H9 (cell line): ENCODE measurements around the gene LHFPL2. TPM values are rescaled to one million over a fixed set of nuclear protein-coding genes. Genes with fewer than 3 reads are reported as not detected.
A peak's percentile ranks its signal among the peaks of the same experiment; 100 is the strongest.

Experiments
- DNase-seq: peaks from one replicate; pipeline ENCODE4 v3.0.0-alpha.2; 2017
- H2AFZ ChIP-seq: one replicate; pipeline ENCODE4 v1.6.1; 2013; ENCODE audit warnings: mild to moderate bottlenecking, low read length, control low read depth, moderate library complexity
- H2AK5ac ChIP-seq: 2 replicates; pipeline ENCODE4 v1.6.1; 2013; ENCODE audit warnings: low read length, control low read depth, mixed read lengths; ENCODE audit not compliant: insufficient read length
- H2BK120ac ChIP-seq: one replicate; pipeline ENCODE4 v1.6.1; 2013; ENCODE audit warnings: low read depth, mild to moderate bottlenecking, low read length, control low read depth, inconsistent platforms; ENCODE audit not compliant: poor library complexity, severe bottlenecking
- H2BK12ac ChIP-seq: 2 replicates; pipeline ENCODE4 v1.6.1; 2013; ENCODE audit warnings: low read length, control low read depth, mixed read lengths, low read depth; ENCODE audit not compliant: insufficient read length
- H2BK15ac ChIP-seq: 2 replicates; pipeline ENCODE4 v1.6.1; 2013; ENCODE audit warnings: low read depth, low read length, control low read depth
- H2BK20ac ChIP-seq: one replicate; pipeline ENCODE4 v1.6.1; 2013; ENCODE audit warnings: low read depth, mild to moderate bottlenecking, low read length, control low read depth, inconsistent platforms; ENCODE audit not compliant: poor library complexity, severe bottlenecking
- H2BK5ac ChIP-seq: 2 replicates; pipeline ENCODE4 v1.6.1; 2013; ENCODE audit warnings: low read length, control low read depth, mixed read lengths; ENCODE audit not compliant: insufficient read length
- H3K14ac ChIP-seq: 2 replicates; pipeline ENCODE4 v1.6.1; 2013; ENCODE audit warnings: low read length, control low read depth; ENCODE audit not compliant: insufficient read depth
- H3K18ac ChIP-seq: 2 replicates; pipeline ENCODE4 v1.6.1; 2013; ENCODE audit warnings: low read depth, mild to moderate bottlenecking, mixed read lengths, low read length, control low read depth; ENCODE audit not compliant: insufficient read length
- H3K23ac ChIP-seq: 2 replicates; pipeline ENCODE4 v1.6.1; 2013; ENCODE audit warnings: low read length, control low read depth, mixed read lengths, low read depth; ENCODE audit not compliant: insufficient read length
- H3K23me2 ChIP-seq: 2 replicates; pipeline ENCODE4 v1.6.1; 2013; ENCODE audit warnings: low read depth, mild to moderate bottlenecking, mixed read lengths, low read length, control low read depth; ENCODE audit not compliant: insufficient read length, poor library complexity, severe bottlenecking
- H3K27ac ChIP-seq: 2 replicates; pipeline ENCODE4 v1.5.1; 2013; ENCODE audit warnings: low read length, control low read depth, mixed read lengths, low read depth; ENCODE audit not compliant: insufficient read length
- H3K27me3 ChIP-seq: 2 replicates; pipeline ENCODE4 v1.6.1; 2013; ENCODE audit warnings: low read length, control low read depth, inconsistent platforms; ENCODE audit not compliant: insufficient read depth
- H3K4ac ChIP-seq: 2 replicates; pipeline ENCODE4 v1.6.1; 2013; ENCODE audit warnings: low read depth, mild to moderate bottlenecking, control low read depth, inconsistent platforms, low read length, moderate library complexity
- H3K4me1 ChIP-seq: 2 replicates; pipeline ENCODE4 v1.6.1; 2013; ENCODE audit warnings: low read length, control low read depth, inconsistent platforms; ENCODE audit not compliant: insufficient read depth
- H3K4me2 ChIP-seq: 2 replicates; pipeline ENCODE4 v1.6.1; 2013; ENCODE audit warnings: low read length, control low read depth, mixed read lengths; ENCODE audit not compliant: insufficient read length, insufficient read depth
- H3K56ac ChIP-seq: 2 replicates; pipeline ENCODE4 v1.6.1; 2013; ENCODE audit warnings: low read depth, mild to moderate bottlenecking, mixed read lengths, low read length, control low read depth; ENCODE audit not compliant: insufficient read length
- H3K79me1 ChIP-seq: 2 replicates; pipeline ENCODE4 v1.6.1; 2013; ENCODE audit warnings: low read depth, mild to moderate bottlenecking, moderate library complexity, low read length, control low read depth, inconsistent platforms; ENCODE audit not compliant: insufficient read depth, poor library complexity, severe bottlenecking
- H3K79me2 ChIP-seq: 2 replicates; pipeline ENCODE4 v1.6.1; 2013; ENCODE audit warnings: low read length, control low read depth, inconsistent platforms; ENCODE audit not compliant: insufficient read depth
- H3K9ac ChIP-seq: 2 replicates; pipeline ENCODE4 v1.6.1; 2013; ENCODE audit warnings: low read length, control low read depth, mixed read lengths; ENCODE audit not compliant: insufficient read length; ENCODE audit errors: extremely low read depth
- H3K9me3 ChIP-seq: one replicate; pipeline ENCODE4 v1.6.1; 2013; ENCODE audit warnings: low read depth, low read length, inconsistent platforms; ENCODE audit not compliant: control insufficient read depth
- H3T11ph ChIP-seq: one replicate; pipeline ENCODE4 v1.6.1; 2013; ENCODE audit warnings: mild to moderate bottlenecking, low read length, control low read depth, inconsistent platforms
- H4K20me1 ChIP-seq: one replicate; pipeline ENCODE4 v1.6.1; 2013; ENCODE audit not compliant: control insufficient read depth, insufficient read length, insufficient read depth
- H4K5ac ChIP-seq: 2 replicates; pipeline ENCODE4 v1.6.1; 2013; ENCODE audit warnings: low read depth, mild to moderate bottlenecking, mixed read lengths, low read length, control low read depth; ENCODE audit not compliant: insufficient read length
- H4K8ac ChIP-seq: replicated peaks from 2 replicates; pipeline ENCODE4 v1.6.1; 2013; ENCODE audit warnings: low read length, control low read depth, mixed read lengths, low read depth; ENCODE audit not compliant: insufficient read length
- H4K91ac ChIP-seq: 2 replicates; pipeline ENCODE4 v1.6.1; 2013; ENCODE audit warnings: low read depth, mild to moderate bottlenecking, moderate library complexity, mixed read lengths, low read length, control low read depth; ENCODE audit not compliant: insufficient read length
- H3K27ac Mint-ChIP-seq, 3 experiments: 2 replicates in 2 of 3; 3 replicates in 1 of 3; pipeline ENCODE4 v1.8.0; 2020 to 2021; ENCODE audit warnings: mixed read lengths in 3 of 3, mild to moderate bottlenecking in 1 of 3, moderate library complexity in 1 of 3
- H3K27me3 Mint-ChIP-seq: 2 replicates; pipeline ENCODE4 v1.8.0; 2021; ENCODE audit warnings: low read depth, mild to moderate bottlenecking, moderate library complexity, mixed read lengths
- H3K36me3 Mint-ChIP-seq, 3 experiments: 2 replicates in 2 of 3; 3 replicates in 1 of 3; pipeline ENCODE4 v1.8.0; 2020 to 2021; ENCODE audit warnings: low read depth in 3 of 3, mixed read lengths in 3 of 3; ENCODE audit not compliant: insufficient read depth in 1 of 3
- H3K4me1 Mint-ChIP-seq, 2 experiments: 2 replicates each; pipeline ENCODE4 v1.8.0; 2020; ENCODE audit warnings: mixed read lengths in 2 of 2
- H3K4me3 Mint-ChIP-seq, 2 experiments: 2 replicates in 1 of 2; 3 replicates in 1 of 2; pipeline ENCODE4 v1.8.0; 2020 to 2021; ENCODE audit warnings: mild to moderate bottlenecking in 2 of 2, mixed read lengths in 2 of 2, moderate library complexity in 1 of 2
- H3K9me3 Mint-ChIP-seq, 2 experiments: 2 replicates in 1 of 2; 3 replicates in 1 of 2; pipeline ENCODE4 v1.8.0; 2020; ENCODE audit warnings: mild to moderate bottlenecking in 2 of 2, mixed read lengths in 2 of 2, moderate library complexity in 1 of 2
- CTCF ChIP-seq: fragments of 200-600 bp; sonication (generic); conservative IDR thresholded peaks from 3 replicates; pipeline ENCODE4 v1.8.0; 2021; ENCODE audit warnings: antibody characterized with exemption, mild to moderate bottlenecking
- WGBS: extraction: QIAGEN DNeasy Blood & Tissue Kit; methylation state at CpG from one replicate; pipeline ENCODE4 v1.1.7; 2013; ENCODE audit warnings: missing lambda C conversion rate, low lambda C conversion rate, mixed read lengths; ENCODE audit not compliant: insufficient read length; ENCODE audit errors: extremely low coverage; 5-methylcytosine and 5-hydroxymethylcytosine counted together
- total RNA-seq: library from RNA; stranded (reverse); gene quantifications from 2 replicates; pipeline ENCODE4 v1.2.1, GENCODE V29; 2021

The LHFPL2 gene
- total RNA-seq, 1 experiment from 2014 or later: 26.3 TPM

GRCh38 chr5:78627175-78627574, 21.4 kb downstream of the LHFPL2 start:
- peaks cover 0 to under 1% of the 10 kb centered on the region in 2 experiments; a peak in 1 of 5 replicates for H3K9me3 Mint-ChIP-seq
- Histone ChIP-seq H4K8ac (no peak overlapping the region), H2AK5ac (no peak overlapping the region), H3K27ac (no peak overlapping the region), H3K79me2 (peaks cover 15% of the 10 kb centered on the region), H3K23me2 (no peaks in the 10 kb centered on the region), H3K14ac (no peak overlapping the region), H4K20me1 (no peaks in the 10 kb centered on the region), H4K5ac (no peak overlapping the region), H2BK120ac (no peak overlapping the region), H3K4me2 (no peak overlapping the region), H4K91ac (no peak overlapping the region), H3K56ac (no peak overlapping the region), H3K18ac (no peak overlapping the region), H2BK12ac (no peak overlapping the region), H3K79me1 (peaks cover 8% of the 10 kb centered on the region), H3K4me1 (no peaks in the 10 kb centered on the region), H2BK5ac (no peak overlapping the region), H3T11ph (no peak overlapping the region), H2BK15ac (no peak overlapping the region), H3K4ac (no peak overlapping the region), H3K23ac (no peak overlapping the region), H3K27me3 (no peaks in the 10 kb centered on the region), H2AFZ (no peak overlapping the region), H3K9ac (no peak overlapping the region), H3K9me3 (no peaks in the 10 kb centered on the region), H2BK20ac (no peak overlapping the region)
- H3K4me1 Mint-ChIP-seq: peaks cover 5 to 12% of the 10 kb centered on the region in 2 experiments
- DNase-seq: no peak
- peak overlapping the region; percentile 13 to 86 (median 55); a peak in 6 of 7 replicates for H3K27ac Mint-ChIP-seq
- no CpG with 5 or more reads among the region's 3 CpGs for WGBS
- peak; percentile 57 for TF ChIP-seq CTCF
- H3K27me3 Mint-ChIP-seq: no peaks in the 10 kb centered on the region
- H3K36me3 Mint-ChIP-seq: peaks cover 52 to 62% (median 54%) of the 10 kb centered on the region in 3 experiments
- H3K4me3 Mint-ChIP-seq: no peak overlapping the region
